ENCODE data around the gene ZNF710. TPM values are rescaled to one million over a fixed set of nuclear protein-coding genes. Genes with fewer than 3 reads are reported as not detected.

Gene ZNF710
- total and polyA plus RNA-seq, 2 of the 13 experiments (the other 11 are each of a cell fraction or from before 2014, with no cell fraction given): 4.7 to 20.6 TPM

DNA sequence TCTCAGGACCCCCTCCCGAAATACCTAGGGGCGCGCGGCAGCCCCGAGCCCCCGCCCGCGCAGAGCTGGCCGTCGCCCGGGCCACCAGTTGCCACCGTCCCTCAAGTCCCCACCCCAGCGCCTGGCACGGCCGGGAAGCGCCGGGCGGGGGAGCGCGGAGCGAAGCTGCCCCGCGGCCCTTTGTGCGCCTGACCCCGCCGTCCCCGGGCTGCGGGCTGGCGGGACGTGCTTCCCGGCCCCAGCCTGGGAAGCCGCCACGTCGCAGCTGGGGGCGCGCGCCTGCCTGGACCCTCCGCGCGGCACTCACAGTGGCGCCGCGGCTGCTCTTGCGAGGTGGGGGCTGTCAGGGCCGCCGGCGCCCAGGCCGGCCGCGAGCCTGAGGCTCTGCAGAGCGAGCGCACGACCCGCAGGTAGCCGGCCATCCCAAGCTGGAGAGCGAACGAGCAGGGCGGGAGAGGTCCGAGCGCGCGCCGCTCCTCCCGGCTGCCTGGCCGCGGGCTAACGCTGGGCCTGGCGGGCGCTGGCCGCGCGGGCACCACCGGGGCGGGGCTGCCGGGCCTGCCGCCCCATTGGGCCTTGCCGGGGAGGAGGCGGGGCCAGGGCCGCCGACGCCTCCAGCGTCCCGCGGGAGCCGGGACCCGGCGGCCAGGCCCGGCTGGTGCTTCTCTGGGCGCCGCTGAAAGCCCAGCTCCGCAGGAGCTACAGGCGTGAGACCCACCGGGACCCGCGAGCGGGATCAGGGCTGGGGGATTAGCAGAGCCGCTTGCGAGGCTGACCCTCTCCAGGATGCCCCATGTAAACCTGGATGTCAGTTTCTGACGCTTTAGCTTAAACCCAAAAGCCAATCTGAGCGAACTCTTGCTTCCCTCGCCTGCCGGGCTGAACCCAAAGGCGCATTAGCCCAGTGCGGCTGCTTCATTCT lies 101.1 kb downstream of the ZNF710 start, which contains the start of gene IDH2 (continued):
- TF ChIP-seq ZNF549 (CRISPR knock-in tag; IDR thresholded peaks at IDR 0.05) (0 out of 2 replicates have a peak, but pooled peaks have one; percentile 22), RBM22 (optimal IDR thresholded peaks at IDR 0.05; ENCODE audit: low read length) (no peak), CHD2 (IDR thresholded peaks at IDR 0.05; ENCODE audit: low read depth, low read length) (peak; percentile 87), BRCA1 (CRISPR knock-in tag; IDR thresholded peaks at IDR 0.05) (peak; percentile 25; the same call in 1 of the 2 replicates), ZC3H4 (CRISPR knock-in tag; IDR thresholded peaks at IDR 0.05; ENCODE audit: borderline replicate concordance) (no peak), PHF8 (CRISPR knock-in tag; IDR thresholded peaks at IDR 0.05) (peak; percentile 84), SOX6 (IDR thresholded peaks at IDR 0.05) (no peak), SOX6 (CRISPR knock-in tag; IDR thresholded peaks at IDR 0.05) (peak; percentile 19; the same call in 1 of the 2 replicates), SP4 (CRISPR knock-in tag; IDR thresholded peaks at IDR 0.05) (peak; percentile 73), IRF9 (CRISPR knock-in tag; IDR thresholded peaks at IDR 0.05; ENCODE audit: borderline replicate concordance) (no peak), RAD21 (CRISPR knock-in tag; IDR thresholded peaks at IDR 0.05) (0 out of 2 replicates have a peak, but pooled peaks have one; percentile 15), ZNF18 (CRISPR knock-in tag; IDR thresholded peaks at IDR 0.05; ENCODE audit: insufficient replicate concordance) (peak; percentile 40), ZNF329 (CRISPR knock-in tag; IDR thresholded peaks at IDR 0.05; ENCODE audit: low read depth) (peak; percentile 71; the same call in 1 of the 2 replicates), ZNF687 (CRISPR knock-in tag; IDR thresholded peaks at IDR 0.05) (peak; percentile 55), ZNF563 (CRISPR knock-in tag; IDR thresholded peaks at IDR 0.05) (peak; percentile 71; the same call in 1 of the 2 replicates), RFXAP (CRISPR knock-in tag; IDR thresholded peaks at IDR 0.05; ENCODE audit: borderline replicate concordance) (no peak)
- TF ChIP-seq, protein P1, sequence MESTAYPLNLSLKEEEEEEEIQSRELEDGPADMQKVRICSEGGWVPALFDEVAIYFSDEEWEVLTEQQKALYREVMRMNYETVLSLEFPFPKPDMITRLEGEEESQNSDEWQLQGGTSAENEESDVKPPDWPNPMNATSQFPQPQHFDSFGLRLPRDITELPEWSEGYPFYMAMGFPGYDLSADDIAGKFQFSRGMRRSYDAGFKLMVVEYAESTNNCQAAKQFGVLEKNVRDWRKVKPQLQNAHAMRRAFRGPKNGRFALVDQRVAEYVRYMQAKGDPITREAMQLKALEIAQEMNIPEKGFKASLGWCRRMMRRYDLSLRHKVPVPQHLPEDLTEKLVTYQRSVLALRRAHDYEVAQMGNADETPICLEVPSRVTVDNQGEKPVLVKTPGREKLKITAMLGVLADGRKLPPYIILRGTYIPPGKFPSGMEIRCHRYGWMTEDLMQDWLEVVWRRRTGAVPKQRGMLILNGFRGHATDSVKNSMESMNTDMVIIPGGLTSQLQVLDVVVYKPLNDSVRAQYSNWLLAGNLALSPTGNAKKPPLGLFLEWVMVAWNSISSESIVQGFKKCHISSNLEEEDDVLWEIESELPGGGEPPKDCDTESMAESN (CRISPR knock-in tag; conservative IDR thresholded peaks at IDR 0.05): 0 out of 2 replicates have a peak, but pooled peaks have one; percentile 34
- TF ChIP-seq, protein P2, sequence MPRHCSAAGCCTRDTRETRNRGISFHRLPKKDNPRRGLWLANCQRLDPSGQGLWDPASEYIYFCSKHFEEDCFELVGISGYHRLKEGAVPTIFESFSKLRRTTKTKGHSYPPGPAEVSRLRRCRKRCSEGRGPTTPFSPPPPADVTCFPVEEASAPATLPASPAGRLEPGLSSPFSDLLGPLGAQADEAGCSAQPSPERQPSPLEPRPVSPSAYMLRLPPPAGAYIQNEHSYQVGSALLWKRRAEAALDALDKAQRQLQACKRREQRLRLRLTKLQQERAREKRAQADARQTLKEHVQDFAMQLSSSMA (CRISPR knock-in tag; IDR thresholded peaks at IDR 0.05): peak; percentile 57; the same call in 1 of the 2 replicates

All from HepG2 (cell line).